Mesenchymal stem cell (in vitro differentiated cells and primary cell): Measurements from ENCODE around the gene SYNC.
"Not testable (repeated sequence)": the region's sequence is repeated elsewhere in the genome, so short reads cannot be mapped to it uniquely, and the experiment has no call there.

Source experiments
- DNase-seq: peaks from one replicate; pipeline ENCODE4 v3.0.0-alpha.2; 2013
- H2AFZ ChIP-seq: one replicate; pipeline ENCODE4 v1.6.1; 2013; ENCODE audit warnings: low read depth, mild to moderate bottlenecking, control low read depth, inconsistent platforms, low read length, moderate library complexity
- H2AK5ac ChIP-seq: 2 replicates; pipeline ENCODE4 v1.6.1; 2013; ENCODE audit warnings: low read length, moderate library complexity, mild to moderate bottlenecking, inconsistent platforms; ENCODE audit not compliant: severe bottlenecking
- H2BK120ac ChIP-seq: one replicate; pipeline ENCODE4 v1.6.1; 2013; ENCODE audit warnings: low read depth, mild to moderate bottlenecking, inconsistent platforms, low read length, moderate library complexity
- H2BK12ac ChIP-seq, 2 experiments: one replicate each; pipeline ENCODE4 v1.6.1; 2013; ENCODE audit warnings: inconsistent platforms in 2 of 2, low read length in 2 of 2, mild to moderate bottlenecking in 2 of 2, moderate library complexity in 2 of 2, control low read depth in 1 of 2
- H2BK15ac ChIP-seq: one replicate; pipeline ENCODE4 v1.6.1; 2013; ENCODE audit warnings: mild to moderate bottlenecking, low read depth, inconsistent platforms; ENCODE audit not compliant: poor library complexity, severe bottlenecking
- H2BK5ac ChIP-seq: 2 replicates; pipeline ENCODE4 v1.6.1; 2013; ENCODE audit warnings: low read depth, mild to moderate bottlenecking, low read length, control low read depth, inconsistent platforms; ENCODE audit not compliant: poor library complexity, severe bottlenecking
- H3K14ac ChIP-seq, 2 experiments: one replicate each; pipeline ENCODE4 v1.6.1; 2013; ENCODE audit warnings: inconsistent platforms in 2 of 2, low read length in 2 of 2, control low read depth in 1 of 2, mild to moderate bottlenecking in 1 of 2, moderate library complexity in 1 of 2
- H3K18ac ChIP-seq, 2 experiments: one replicate each; pipeline ENCODE4 v1.6.1; 2013; ENCODE audit warnings: inconsistent platforms in 2 of 2, low read length in 2 of 2, control low read depth in 1 of 2, low read depth in 1 of 2, mild to moderate bottlenecking in 1 of 2
- H3K23ac ChIP-seq, 2 experiments: one replicate each; pipeline ENCODE4 v1.6.1; 2013; ENCODE audit warnings: inconsistent platforms in 2 of 2, low read length in 2 of 2, mild to moderate bottlenecking in 2 of 2, moderate library complexity in 2 of 2, control low read depth in 1 of 2
- H3K27ac ChIP-seq: 2 replicates; pipeline ENCODE4 v1.5.1; 2013; ENCODE audit warnings: mild to moderate bottlenecking, moderate library complexity, low read length, control low read depth, inconsistent platforms; ENCODE audit not compliant: poor library complexity, severe bottlenecking
- H3K27me3 ChIP-seq, 2 experiments: 2 replicates each; pipeline versions ENCODE4 v1.6.1 to v1.7.0; 2013; ENCODE audit warnings: low read length in 2 of 2, mild to moderate bottlenecking in 2 of 2, moderate library complexity in 2 of 2, control low read depth in 1 of 2, inconsistent platforms in 1 of 2; ENCODE audit not compliant: control insufficient read depth in 1 of 2, insufficient read depth in 1 of 2
- H3K36me3 ChIP-seq, 2 experiments: 2 replicates each; pipeline versions ENCODE4 v1.6.1 to v1.7.0; 2013; ENCODE audit warnings: low read length in 2 of 2, control low read depth in 1 of 2, inconsistent platforms in 1 of 2, low read depth in 1 of 2, mild to moderate bottlenecking in 1 of 2; ENCODE audit not compliant: insufficient read depth in 2 of 2, control insufficient read depth in 1 of 2
- H3K4ac ChIP-seq, 2 experiments: one replicate each; pipeline ENCODE4 v1.6.1; 2013; ENCODE audit warnings: inconsistent platforms in 2 of 2, low read length in 2 of 2, mild to moderate bottlenecking in 2 of 2, moderate library complexity in 2 of 2, control low read depth in 1 of 2, low read depth in 1 of 2
- H3K4me1 ChIP-seq: 2 replicates; pipeline ENCODE4 v1.6.1; 2013; ENCODE audit warnings: low read depth, low read length, control low read depth; ENCODE audit not compliant: control insufficient read depth, insufficient read depth
- H3K4me2 ChIP-seq: 2 replicates; pipeline ENCODE4 v1.6.1; 2013; ENCODE audit warnings: low read length, mild to moderate bottlenecking, inconsistent platforms; ENCODE audit not compliant: poor library complexity, severe bottlenecking
- H3K4me3 ChIP-seq, 2 experiments: 2 replicates each; pipeline versions ENCODE4 v1.5.1 to v1.7.0; 2013; ENCODE audit warnings: low read length in 2 of 2, mild to moderate bottlenecking in 2 of 2, control low read depth in 1 of 2, low read depth in 1 of 2; ENCODE audit not compliant: insufficient read depth in 1 of 2
- H3K79me1 ChIP-seq: replicated peaks from 2 replicates; pipeline ENCODE4 v1.6.1; 2013; ENCODE audit warnings: mild to moderate bottlenecking, control low read depth, low read length, inconsistent platforms; ENCODE audit not compliant: poor library complexity, severe bottlenecking
- H3K9ac ChIP-seq: 2 replicates; pipeline ENCODE4 v1.7.0; 2013; ENCODE audit warnings: mild to moderate bottlenecking, low read length, moderate library complexity
- H3K9me3 ChIP-seq: 2 replicates; pipeline ENCODE4 v1.7.0; 2013; ENCODE audit warnings: mild to moderate bottlenecking, low read length; ENCODE audit not compliant: control insufficient read depth
- H4K8ac ChIP-seq: one replicate; pipeline ENCODE4 v1.6.1; 2013; ENCODE audit warnings: inconsistent platforms, mild to moderate bottlenecking, low read length, moderate library complexity
- H4K91ac ChIP-seq: one replicate; pipeline ENCODE4 v1.6.1; 2013; ENCODE audit warnings: mild to moderate bottlenecking, low read length, inconsistent platforms
- WGBS: methylation state at CpG from one replicate; pipeline ENCODE4 v1.1.7; 2013; ENCODE audit warnings: mixed read lengths; 5-methylcytosine and 5-hydroxymethylcytosine counted together

SYNC gene

GRCh38 chr1:32681999-32682398 is 20.6 kb downstream of the SYNC start:
- Histone ChIP-seq H2BK15ac (no peak overlapping the region), H3K4me2 (no peak overlapping the region), H3K14ac (no peak overlapping the region), H4K8ac (no peak overlapping the region), H3K79me1 (peaks cover 3% of the 10 kb centered on the region), H2AK5ac (no peak overlapping the region), H2AFZ (no peak overlapping the region), H3K4me3 (no peak overlapping the region), H3K4me1 (no peaks in the 10 kb centered on the region), H2BK120ac (no peak overlapping the region), H3K4ac (no peak overlapping the region), H3K27me3 (no peaks in the 10 kb centered on the region), H3K9ac (no peak overlapping the region), H4K91ac (no peak overlapping the region), H2BK5ac (no peak overlapping the region), H3K36me3 (peaks cover 31 to 89% of the 10 kb centered on the region in 2 experiments), H3K23ac (no peak overlapping the region), H2BK12ac (no peak overlapping the region), H3K18ac (no peak overlapping the region), H3K9me3 (no peaks in the 10 kb centered on the region), H3K27ac (no peak overlapping the region)
- no peak for DNase-seq
- 60% methylated on average over 1 of the region's 3 CpGs for WGBS

- H3K4me1 ChIP-seq = no peaks in the 10 kb centered on the region
- DNase-seq = no peak
These were observed 21.1 kb downstream of the SYNC start for GRCh38 chr1:32681509-32681908.

GRCh38 chr1:32680642-32681041 is 21.9 kb downstream of the SYNC start:
- Histone ChIP-seq H2BK120ac (no peak overlapping the region), H3K9me3 (no peaks in the 10 kb centered on the region)
- 92% methylated on average over 1 of the region's 1 CpG for WGBS

More at GRCh38 chr1:32681509-32681908, 21.1 kb downstream of the SYNC start:
- no peak overlapping the region for H2BK5ac ChIP-seq
- H2BK15ac ChIP-seq = no peak overlapping the region
- no peak overlapping the region for H3K18ac ChIP-seq
- H4K8ac ChIP-seq = no peak overlapping the region
- H3K4me3 ChIP-seq = no peak overlapping the region
- H2AK5ac ChIP-seq = no peak overlapping the region
- no peak overlapping the region for H3K4me2 ChIP-seq
- no peak overlapping the region for H3K9ac ChIP-seq
- H3K4ac ChIP-seq = no peak overlapping the region
- H3K27ac ChIP-seq = no peak overlapping the region
- WGBS = 98% methylated on average over 2 of the region's 2 CpGs
- H4K91ac ChIP-seq = no peak overlapping the region
- H3K36me3 ChIP-seq = peaks cover 35 to 89% of the 10 kb centered on the region in 2 experiments
- H3K27me3 ChIP-seq = no peaks in the 10 kb centered on the region
- no peak overlapping the region for H2AFZ ChIP-seq
- H2BK12ac ChIP-seq = no peak overlapping the region
- no peak overlapping the region for H3K23ac ChIP-seq
- no peak overlapping the region for H2BK120ac ChIP-seq
- no peak overlapping the region for H3K14ac ChIP-seq
- H3K9me3 ChIP-seq = no peaks in the 10 kb centered on the region
- peaks cover 4% of the 10 kb centered on the region for H3K79me1 ChIP-seq

GRCh38 chr1:32679993-32680392 is 22.6 kb downstream of the SYNC start:
- not testable (repeated sequence) for DNase-seq, H3K79me1 ChIP-seq, H2BK12ac ChIP-seq, H4K8ac ChIP-seq, H2BK120ac ChIP-seq, H3K14ac ChIP-seq, H3K4ac ChIP-seq, H2BK15ac ChIP-seq, H3K27ac ChIP-seq, H2BK5ac ChIP-seq, H3K9me3 ChIP-seq, H2AK5ac ChIP-seq, H3K4me3 ChIP-seq, H3K23ac ChIP-seq, H3K27me3 ChIP-seq, H3K4me2 ChIP-seq, H4K91ac ChIP-seq, H3K9ac ChIP-seq, H3K4me1 ChIP-seq, H3K18ac ChIP-seq, H2AFZ ChIP-seq
- peaks cover 40 to 87% of the 10 kb centered on the region in 2 experiments for H3K36me3 ChIP-seq
- 100% methylated on average over 2 of the region's 4 CpGs for WGBS

More at GRCh38 chr1:32680642-32681041, 21.9 kb downstream of the SYNC start:
- Histone ChIP-seq H3K27ac (no peak overlapping the region), H3K36me3 (peaks cover 42 to 89% of the 10 kb centered on the region in 2 experiments), H3K4me3 (no peak overlapping the region), H3K18ac (no peak overlapping the region), H2BK5ac (no peak overlapping the region), H2AFZ (no peak overlapping the region), H3K9ac (no peak overlapping the region), H3K4me1 (no peaks in the 10 kb centered on the region), H3K14ac (no peak overlapping the region), H3K23ac (no peak overlapping the region), H3K4me2 (no peak overlapping the region), H3K79me1 (peaks cover 3% of the 10 kb centered on the region), H2BK15ac (no peak overlapping the region), H3K4ac (no peak overlapping the region), H2BK12ac (no peak overlapping the region), H4K91ac (no peak overlapping the region), H2AK5ac (no peak overlapping the region), H3K27me3 (no peaks in the 10 kb centered on the region), H4K8ac (no peak overlapping the region)
- no peak for DNase-seq
